Stimulated activated naive CD8-positive, alpha-beta T cell treated with anti-CD3 and anti-CD28 coated beads, Interleukin-15, Interleukin-2, amounts not matched to agents 100 U/mL and 50 U/mL, for 24 hours (primary cell): Measurements from ENCODE around the gene MN1.

Experiments
- ATAC-seq: fragments of 150-1000 bp; cut with Tn5 transposase; one replicate; pipeline ENCODE4 v1.10.0; 2021
- DNase-seq: peaks from one replicate; pipeline ENCODE4 v3.0.0; 2021

MN1 gene

GRCh38 chr22:27799015-27799826 is 2.3 kb downstream of the MN1 start:
- no peak for DNase-seq

GRCh38 chr22:27798511-27799014 is 3.0 kb downstream of the MN1 start:
- ATAC-seq (no peak), DNase-seq (no peak)

More at GRCh38 chr22:27799015-27799826, 2.3 kb downstream of the MN1 start:
- ATAC-seq: no peak

DNA sequence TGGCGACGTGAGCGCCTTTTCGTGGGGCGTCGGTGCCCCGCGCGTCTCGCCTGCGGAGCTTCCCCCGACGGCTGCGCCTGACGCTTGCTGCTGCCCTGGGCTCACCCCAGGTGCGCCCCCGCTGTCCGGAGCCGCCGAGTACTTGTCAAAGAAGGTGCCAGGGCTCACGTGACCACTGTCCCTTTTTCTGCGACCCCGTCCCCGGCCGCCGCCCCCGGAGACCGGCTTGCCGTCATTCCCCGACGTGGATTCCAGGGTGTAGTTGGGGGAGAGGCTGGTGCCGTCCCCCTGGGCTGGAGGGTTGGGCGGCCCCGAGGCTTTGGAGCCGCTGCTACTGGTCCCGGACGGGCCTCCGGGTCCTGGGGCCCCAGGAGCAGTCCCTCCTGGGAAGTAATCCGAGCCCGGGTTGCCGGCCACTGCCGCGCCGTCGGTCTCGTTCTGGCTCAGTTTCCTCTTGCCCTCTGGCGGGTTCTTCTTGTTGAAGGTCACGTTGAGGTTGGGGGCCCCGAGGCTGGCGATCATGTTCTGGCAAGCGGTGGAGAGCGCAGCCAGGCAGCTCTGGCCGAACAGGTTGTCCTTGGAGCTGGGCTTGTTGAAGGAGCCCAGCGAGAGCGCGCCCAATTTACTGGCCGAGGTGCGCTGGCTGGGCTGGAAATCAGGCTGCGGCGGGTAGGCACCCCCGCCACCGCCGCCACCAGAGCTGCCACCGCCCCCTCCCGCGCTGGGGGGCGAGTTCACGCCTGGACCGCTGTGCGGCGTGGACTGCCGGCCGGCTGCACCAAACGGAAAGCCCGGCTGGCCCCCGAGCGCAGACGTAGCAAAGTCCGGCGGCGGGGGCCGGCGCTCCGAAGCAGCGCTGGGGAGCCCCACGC is 3.8 kb downstream of the MN1 start:
- no peak for ATAC-seq
- no peak for DNase-seq

GRCh38 chr22:27796829-27797519 is 4.6 kb downstream of the MN1 start:
- DNase-seq (no peak), ATAC-seq (no peak)

- ATAC-seq: no peak
- no peak for DNase-seq
Observed at GRCh38 chr22:27795696-27796517, 5.6 kb downstream of the MN1 start.

- no peak for DNase-seq
- ATAC-seq: no peak
Observed at GRCh38 chr22:27795053-27795452, 6.5 kb downstream of the MN1 start.

- ATAC-seq (no peak), DNase-seq (no peak)
Observed at GRCh38 chr22:27794226-27794625, 7.3 kb downstream of the MN1 start.

GRCh38 chr22:27793576-27793975 is 8.0 kb downstream of the MN1 start:
- ATAC-seq: no peak

DNA sequence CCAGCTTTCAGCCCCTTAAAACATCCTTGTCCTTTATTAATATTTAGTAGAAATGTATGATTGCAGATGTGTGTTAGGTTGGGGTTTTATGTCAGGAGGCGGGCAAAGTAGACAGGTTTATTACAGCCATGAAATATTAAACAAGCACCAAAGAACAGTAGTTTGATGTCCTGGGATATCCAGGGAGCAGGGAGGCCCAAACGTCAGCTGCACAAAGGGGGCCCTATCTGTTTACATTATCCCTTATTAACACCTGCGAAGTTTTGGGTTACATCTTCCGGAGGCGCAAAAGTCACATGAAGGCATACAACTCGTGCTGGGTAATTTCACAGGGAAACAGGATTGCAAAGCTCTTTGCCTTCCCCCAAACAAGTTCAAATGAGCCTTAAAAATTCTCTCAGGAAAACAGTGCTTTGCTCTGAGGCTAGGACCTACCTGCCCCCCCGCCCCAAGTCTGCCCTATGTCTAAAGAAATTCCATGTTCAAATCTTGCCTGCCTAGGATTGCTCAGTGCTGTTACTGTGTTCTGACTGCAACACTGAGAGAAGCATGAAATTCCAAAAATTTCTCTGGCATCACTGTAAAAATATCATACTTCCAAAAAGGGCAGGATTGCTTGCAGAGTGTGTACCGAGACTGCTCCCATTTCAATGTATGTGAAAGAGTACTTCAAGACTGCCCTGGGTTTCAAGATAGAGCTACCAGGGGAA is 8.9 kb downstream of the MN1 start:
- ATAC-seq (no peak), DNase-seq (no peak)

More at GRCh38 chr22:27793576-27793975, 8.0 kb downstream of the MN1 start:
- no peak for DNase-seq

DNA sequence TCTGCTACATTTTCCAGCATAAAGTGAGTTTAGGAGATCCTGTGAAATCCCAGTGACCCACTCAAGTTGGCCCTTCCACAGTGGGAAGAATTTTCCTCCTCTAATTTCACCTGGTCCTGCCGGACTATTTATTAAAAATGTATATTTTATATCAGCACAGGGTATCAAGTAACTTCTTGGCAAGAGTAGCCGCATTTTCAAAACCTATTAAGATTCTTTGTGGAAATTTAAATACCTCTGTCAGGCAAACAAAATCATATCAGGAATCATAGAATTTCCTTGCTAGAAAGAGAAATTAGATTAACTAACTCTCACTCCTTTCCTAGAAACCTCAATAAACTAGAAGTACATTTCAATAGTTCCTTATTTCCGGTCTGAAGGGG is 9.7 kb downstream of the MN1 start:
- DNase-seq (no peak), ATAC-seq (no peak)

GRCh38 chr22:27791159-27791858 is 10.2 kb downstream of the MN1 start:
- no peak for ATAC-seq
- no peak for DNase-seq

DNA sequence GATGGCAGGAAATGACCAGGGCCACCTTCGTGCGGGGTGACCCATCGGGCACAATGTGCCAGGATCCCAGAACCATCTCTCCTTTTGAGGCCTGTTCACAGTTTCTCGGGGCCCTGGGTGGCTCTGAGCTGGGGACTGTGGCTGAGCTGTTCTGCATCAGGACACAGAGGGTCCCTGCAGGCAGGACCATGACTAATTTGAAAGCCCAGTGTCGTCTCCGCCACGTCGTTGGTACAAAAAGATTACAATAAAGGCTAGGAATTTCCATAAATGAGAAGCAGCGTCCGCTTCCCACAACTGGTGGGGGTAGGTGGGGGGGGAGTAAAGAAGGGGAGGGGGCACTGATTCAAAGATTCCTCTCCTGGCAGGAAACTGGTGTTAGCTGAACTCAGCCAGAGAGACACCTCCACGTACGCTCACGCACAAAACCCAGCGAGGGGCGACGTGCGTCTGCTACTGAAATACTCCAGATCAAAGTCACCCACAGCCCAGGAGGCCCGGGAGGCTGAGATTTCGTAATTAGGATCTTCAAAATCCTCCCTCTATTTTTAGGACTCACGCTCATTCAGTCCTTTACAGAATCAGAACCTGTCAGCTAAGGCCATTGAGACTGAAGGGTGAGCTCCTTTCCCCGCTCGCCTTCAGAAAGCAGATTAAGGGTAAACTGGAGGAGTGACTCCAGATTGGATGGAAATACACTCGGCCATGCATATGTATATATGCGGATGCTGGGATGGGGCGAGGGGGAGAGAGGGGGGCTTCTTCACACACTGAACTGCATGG is 11.0 kb downstream of the MN1 start:
- DNase-seq (no peak), ATAC-seq (no peak)

- ATAC-seq: no peak
- DNase-seq: no peak
Observed at GRCh38 chr22:27788500-27789288, 12.9 kb downstream of the MN1 start.

GRCh38 chr22:27786965-27787364 is 14.6 kb downstream of the MN1 start:
- ATAC-seq (no peak), DNase-seq (no peak)

DNA sequence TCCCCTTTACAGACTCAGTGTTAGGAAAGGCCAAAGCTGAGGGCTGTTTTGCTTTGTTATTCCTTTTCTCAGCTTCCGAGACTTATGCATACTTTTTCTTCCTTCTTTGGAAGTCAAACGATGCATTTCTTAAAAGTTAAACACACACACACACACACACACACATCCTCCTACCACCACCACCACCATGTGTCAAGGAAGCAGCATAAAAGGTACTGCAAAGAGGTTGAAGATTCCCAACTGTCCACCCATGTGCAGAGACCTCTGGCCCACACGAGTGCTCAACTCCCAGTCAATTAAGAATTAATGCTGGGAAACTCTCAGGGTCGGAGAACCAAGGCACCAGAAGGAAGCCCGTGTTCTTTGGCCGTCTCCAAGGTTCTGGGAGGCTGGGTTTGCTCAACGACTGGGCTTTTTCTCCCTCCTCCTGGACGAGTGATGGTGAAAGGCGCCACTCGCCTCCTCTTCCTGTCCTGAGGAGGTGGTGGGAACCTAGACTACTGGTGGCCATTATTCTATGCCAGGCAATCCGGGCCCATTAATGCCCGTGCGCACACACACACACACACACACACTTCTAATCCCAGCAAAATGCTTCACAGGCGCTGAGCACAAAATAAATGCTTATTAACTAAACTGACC is 15.1 kb downstream of the MN1 start:
- ATAC-seq (no peak), DNase-seq (no peak)

GRCh38 chr22:27785831-27786230 is 15.7 kb downstream of the MN1 start:
- no peak for ATAC-seq
- no peak for DNase-seq

DNA sequence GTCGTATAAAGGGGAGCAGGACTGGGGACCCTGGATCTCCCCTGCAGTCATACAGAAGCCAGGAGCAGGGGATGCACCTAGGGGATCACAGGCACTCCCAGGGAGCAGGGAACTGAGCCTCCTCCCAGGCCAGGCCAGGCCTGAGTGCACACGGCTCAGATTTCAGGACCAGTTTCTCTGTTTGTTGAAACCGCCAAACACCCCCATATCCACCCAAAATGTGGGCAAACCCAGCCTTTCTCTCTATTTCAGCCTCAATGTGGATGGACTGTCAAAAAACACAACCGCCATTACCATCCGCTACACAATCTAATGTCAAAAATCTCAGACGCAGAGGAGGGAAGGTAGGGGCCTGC is 17.5 kb downstream of the MN1 start:
- DNase-seq (no peak), ATAC-seq (no peak)

DNA sequence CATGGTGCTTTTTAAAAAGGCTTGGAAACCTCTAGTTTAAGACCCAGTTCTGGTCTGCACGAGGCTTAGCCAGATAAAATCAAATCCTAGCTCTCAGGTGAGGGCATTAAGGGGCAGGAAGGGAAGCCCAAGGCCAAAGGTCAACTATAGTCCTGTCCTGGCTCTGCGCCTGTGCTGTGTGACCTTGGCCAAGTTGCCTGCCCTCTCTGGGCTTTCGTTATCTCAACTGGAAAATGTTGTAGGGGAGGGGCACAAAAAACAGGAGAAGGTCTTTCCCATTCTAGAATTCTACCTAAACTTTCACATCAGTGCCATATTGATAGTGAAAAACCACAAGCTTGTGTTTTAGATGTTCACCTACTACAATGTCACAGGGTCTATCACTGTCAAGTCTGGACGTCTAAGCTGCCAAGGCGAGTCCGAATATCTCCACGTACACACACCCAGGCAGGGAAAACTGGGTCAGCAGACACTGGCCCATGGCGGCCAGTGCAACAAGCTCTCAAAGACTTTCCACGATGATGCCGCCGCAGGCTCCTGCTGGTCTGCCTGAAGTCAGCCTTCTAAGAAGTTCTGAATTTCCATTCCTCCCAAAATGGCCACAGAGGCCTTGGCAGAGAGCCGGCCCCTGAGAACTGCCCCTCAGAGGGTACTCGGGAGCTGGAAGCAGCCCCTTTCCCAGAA is 18.0 kb downstream of the MN1 start:
- ATAC-seq (no peak), DNase-seq (no peak)
